EH (cell line): Measurements from ENCODE around the gene SCUBE1.

ENCODE experiments used
- DNase-seq: peaks from one replicate; pipeline ENCODE4 v3.0.0-alpha.2; 2015; ENCODE audit warnings: low read depth

The SCUBE1 gene

DNA sequence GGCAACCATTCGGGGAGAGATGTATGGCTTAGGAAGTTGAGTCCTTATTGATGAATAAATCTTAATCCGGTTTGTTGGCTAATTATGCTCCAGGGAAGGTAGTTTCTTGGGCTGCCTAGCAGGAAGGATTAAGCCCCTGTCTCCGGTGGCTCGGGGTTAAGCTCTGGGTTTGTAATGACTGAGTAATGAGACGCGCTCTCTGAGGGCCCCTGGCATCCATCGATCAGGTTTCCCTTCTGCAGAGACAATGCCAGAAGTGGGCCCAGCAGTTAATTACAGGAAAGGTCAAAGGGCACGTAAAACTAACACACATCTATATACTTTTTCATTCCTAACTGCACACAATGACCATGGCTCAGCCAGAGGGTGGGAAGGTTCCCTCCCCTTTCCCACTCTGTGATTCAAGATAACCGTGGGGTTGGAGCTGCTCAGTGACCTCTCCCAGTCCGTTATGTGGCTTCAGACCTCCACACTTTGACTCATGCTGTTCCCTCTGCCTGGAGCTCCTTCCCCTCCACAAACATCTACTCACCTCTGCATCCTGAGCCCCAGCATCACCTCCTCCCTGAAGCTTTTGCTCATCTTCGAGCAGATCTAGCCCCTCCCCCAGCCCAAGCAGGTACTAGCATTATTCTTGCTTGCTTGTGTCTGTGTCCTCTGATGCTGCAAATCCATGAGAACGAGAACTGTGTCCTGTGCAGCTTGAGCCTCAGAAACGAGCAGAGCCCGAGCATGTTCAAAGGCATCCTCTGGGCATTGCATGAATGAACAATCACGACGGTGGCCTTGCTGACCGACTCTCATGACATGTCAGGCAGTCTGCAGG, 16.6 kb downstream of the SCUBE1 start:
- no peak for DNase-seq

GRCh38 chr22:43325176-43325575, 18.0 kb downstream of the SCUBE1 start:
- DNase-seq: no peak

- no peak for DNase-seq
Observed at GRCh38 chr22:43320943-43321900, 21.9 kb downstream of the SCUBE1 start.

DNA sequence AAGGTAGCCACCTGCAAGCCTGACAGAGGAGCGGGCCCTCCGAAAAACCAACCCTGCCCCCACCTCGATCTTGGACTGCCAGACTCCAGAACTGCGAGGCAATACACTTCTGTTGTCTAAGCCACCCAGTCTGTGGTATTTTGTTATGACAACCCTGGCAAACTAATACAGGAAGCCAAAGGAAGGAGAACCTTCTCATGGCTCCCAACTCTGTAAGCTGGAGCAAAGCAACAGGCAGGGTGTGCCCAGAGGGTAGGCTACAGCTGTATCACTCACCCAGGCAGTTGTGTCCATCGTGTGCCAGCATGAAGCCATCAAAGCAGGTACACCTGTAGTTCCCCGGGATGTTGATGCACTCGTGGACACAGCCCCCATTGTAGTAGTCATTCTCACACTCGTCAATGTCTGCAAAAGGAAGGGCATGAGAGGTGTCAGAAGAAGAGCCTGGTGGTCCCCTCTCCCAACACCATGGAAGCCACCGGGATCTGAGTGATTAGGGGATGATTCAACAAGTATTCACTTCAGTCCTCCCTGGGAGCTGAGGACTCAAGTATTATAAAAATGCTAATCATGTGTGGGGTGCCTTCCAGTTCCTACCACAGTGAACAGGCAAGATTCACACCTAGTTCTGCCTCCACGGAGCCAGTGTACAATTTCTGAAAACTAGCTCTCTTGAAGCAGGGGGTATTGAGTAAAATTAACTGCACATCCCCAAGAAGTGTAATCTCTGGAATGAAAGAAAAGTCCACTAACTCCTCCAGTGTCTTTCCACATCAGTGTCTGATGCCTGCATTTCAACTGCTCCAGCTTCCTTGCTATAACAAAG, 23.3 kb downstream of the SCUBE1 start:
- peak; percentile 33 for DNase-seq

DNA sequence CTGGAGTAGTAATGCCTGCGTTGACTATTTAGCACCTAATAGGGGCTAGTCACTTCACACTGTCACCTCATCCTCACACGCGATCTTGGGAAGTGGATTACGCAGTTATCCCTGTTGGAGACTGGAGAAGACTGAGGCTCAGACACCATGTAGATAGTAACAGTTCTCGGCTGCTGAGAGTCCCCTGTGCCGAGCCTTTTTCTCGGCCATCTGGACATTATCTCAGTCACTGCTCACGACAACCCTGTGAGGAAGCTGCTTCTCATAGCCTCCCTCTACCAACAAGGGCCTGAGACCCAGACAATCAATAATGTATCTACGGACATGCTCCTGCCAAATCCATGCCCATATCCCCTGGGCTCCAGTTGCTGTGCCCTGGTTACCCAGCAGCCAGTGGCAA, 25.9 kb downstream of the SCUBE1 start:
- no peak for DNase-seq

GRCh38 chr22:43315687-43316217, 27.4 kb downstream of the SCUBE1 start:
- no peak for DNase-seq

DNA sequence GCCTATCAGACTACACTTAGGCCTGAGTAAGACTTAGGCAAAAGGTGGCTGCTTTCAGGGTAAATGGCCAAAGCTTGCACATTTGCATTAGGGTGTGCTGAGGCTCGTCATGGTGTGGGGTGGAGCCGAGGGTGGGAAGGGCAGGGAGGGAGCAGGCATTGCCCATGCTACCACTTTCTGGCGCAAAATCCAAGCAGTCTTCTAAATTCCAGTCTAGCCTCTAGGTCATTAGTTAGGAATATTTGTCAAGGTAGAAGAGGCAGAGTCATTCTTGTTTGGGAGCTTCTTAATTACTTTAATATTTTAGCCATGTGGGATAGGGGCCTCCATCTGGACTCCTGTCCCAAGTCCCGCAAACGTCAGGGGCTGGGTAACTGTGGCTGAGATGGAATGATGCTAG, 28.6 kb downstream of the SCUBE1 start:
- DNase-seq: no peak

DNA sequence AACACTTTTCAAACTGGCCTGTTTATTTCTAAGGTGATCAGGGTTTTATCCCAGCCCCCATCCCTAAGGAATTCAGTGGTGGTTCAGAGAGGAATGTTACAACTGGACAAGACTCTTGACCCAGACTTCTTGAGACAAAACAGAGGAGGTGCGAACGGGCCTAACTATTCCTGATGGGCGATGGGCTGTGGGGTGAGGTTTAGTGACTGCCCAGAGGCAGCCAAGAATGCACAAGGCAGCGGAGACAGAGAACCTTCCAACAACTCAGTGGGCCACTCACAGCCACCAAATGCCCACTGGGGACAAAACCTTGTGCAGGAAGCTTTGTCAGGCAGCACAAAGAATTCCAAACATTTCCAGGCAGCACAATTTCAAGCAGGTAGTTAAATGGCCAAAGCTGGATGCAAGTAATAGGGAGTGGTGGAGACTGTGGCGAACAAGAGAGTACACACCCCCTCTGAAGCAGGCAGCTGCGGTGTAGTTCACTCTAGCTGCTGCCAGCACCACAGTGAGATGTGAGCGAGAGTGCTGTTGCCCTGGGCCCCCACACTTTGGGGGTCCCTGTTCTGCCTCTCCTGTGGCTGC, 29.2 kb downstream of the SCUBE1 start:
- DNase-seq: no peak

DNA sequence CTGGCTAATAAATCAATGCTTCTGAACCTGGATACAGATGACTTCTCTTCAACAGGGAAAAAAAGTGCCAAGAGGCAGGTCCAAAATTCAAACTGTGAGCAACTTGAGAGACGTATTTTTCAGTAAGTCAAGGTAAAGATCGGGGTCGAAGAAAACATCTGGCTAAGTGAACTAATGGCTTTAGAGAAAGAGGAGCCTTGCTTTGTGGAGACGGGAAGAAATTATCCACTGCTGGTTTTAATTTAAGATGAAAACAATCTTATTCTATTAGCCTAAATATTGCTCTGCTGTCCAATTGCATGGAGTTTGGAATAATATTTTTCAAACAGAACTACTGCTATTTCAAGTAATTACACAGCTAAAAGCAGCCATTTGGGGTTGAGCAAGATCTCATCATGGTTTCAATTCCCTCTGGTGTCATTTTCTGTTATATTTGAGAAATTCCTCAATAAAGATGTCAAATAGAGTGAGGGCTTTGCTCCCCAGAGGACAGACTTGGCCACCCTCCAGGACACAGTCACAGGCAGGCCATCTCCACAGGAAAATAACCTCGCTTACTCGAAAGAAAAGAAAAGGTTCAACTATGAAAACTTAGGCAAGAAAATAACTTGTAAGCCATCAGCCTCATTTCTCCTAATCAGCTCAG, 29.8 kb downstream of the SCUBE1 start:
- DNase-seq: peak; percentile 25

- DNase-seq: no peak
Observed at GRCh38 chr22:43312608-43313007, 30.6 kb downstream of the SCUBE1 start.

- no peak for DNase-seq
Observed at GRCh38 chr22:43310798-43311197, 32.4 kb downstream of the SCUBE1 start.

- DNase-seq: peak; percentile 22
Observed at GRCh38 chr22:43310311-43310710, 32.9 kb downstream of the SCUBE1 start.

- DNase-seq: no peak
Observed at GRCh38 chr22:43308836-43309235, 34.3 kb downstream of the SCUBE1 start.

- DNase-seq: no peak
Observed at GRCh38 chr22:43308060-43308830, 34.9 kb downstream of the SCUBE1 start.

GRCh38 chr22:43305806-43306205, 37.4 kb downstream of the SCUBE1 start:
- no peak for DNase-seq

DNA sequence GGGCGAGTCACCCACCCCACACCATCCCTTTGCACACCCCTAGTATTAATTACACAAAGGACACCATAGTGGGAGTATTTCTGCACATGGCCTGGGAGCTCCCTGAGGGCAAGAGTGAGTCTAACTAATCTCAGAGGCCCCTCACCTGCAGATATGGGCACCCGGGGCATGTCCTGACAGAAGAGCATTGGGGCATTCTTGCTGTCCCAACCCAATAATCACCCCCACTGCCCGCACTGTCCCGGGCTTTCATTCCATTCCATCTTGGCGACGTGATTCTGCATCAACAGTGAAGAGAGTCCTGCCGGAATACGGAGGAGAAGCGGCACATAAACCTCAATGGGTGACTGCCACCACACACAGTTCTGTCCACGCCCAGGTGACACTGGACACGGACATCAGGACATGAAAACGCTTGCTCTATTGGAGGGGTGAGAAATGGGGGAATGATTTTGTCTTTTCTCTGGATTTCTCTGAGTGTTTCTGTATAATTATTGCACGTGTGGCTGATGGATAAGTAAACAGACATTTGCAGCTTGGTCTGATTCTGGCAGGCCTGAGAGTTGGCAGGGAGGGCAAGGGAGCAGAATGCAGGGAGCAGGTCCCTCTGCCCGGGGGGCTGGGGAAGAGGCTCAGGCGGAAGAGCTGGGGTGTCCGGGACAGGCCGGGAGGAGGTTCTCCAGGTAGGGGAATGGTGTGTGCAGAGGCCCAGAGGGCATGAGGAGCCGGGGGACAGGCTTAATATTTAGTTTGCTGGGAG, 38.2 kb downstream of the SCUBE1 start:
- DNase-seq: no peak

- no peak for DNase-seq
Observed at GRCh38 chr22:43303751-43304150, 39.4 kb downstream of the SCUBE1 start.

GRCh38 chr22:43303166-43303565, 40.0 kb downstream of the SCUBE1 start:
- DNase-seq: no peak

- DNase-seq: no peak
Observed at GRCh38 chr22:43302531-43303041, 40.6 kb downstream of the SCUBE1 start.
